K562 (cell line): ENCODE measurements around the gene ASB7. TPM values are rescaled to one million over a fixed set of nuclear protein-coding genes. Genes with fewer than 3 reads are reported as not detected.

ENCODE experiments used
- ATAC-seq: fragments of 200-7000 bp; cut with Tn5 transposase; 3 replicates; pipeline ENCODE4 v1.9.1; 2020; ENCODE audit warnings: moderate library complexity
- BruUV-seq: library from RNA; stranded (reverse); fragments of 400-500 nt; replicated peaks from 2 replicates; lab custom pipeline; 2021; lab: Mats Ljungman, UMichigan
- CTCF ChIA-PET: fragments of 300-600 bp; formaldehyde crosslinking; extraction: SDS; loops from one replicate; lab custom pipeline; 2021; ENCODE audit warnings: low intra/inter-chr PET ratio; lab: Yijun Ruan, JAX
- POLR2A ChIA-PET: fragments of 300-600, 350-650 bp; sonication (Branson Sonifier 250); formaldehyde crosslinking; extraction: SDS; loops from one replicate; lab custom pipeline; 2021; ENCODE audit warnings: antibody characterized with exemption, inconsistent platforms; lab: Yijun Ruan, JAX
- DNase-seq, 4 experiments: peaks; one replicate each; pipeline versions ENCODE4 v3.0.0 to v3.0.0-alpha.2; 2011 to 2018; ENCODE audit warnings: low spot score in 3 of 4, mixed read lengths in 3 of 4; ENCODE audit errors: extremely low read depth in 1 of 4
- FAIRE-seq: peaks from 2 replicates; lab custom pipeline; 2011; peaks lifted over from hg19 to GRCh38; lab: Jason Lieb, UNC
- H2AFZ ChIP-seq: 2 replicates; pipeline ENCODE4 v1.6.0; 2011; ENCODE audit warnings: low read depth, low read length, control low read depth, inconsistent platforms
- H3K27ac ChIP-seq: fragments of 200-600 bp; 3 replicates; pipeline ENCODE4 v1.8.0; 2011; ENCODE audit warnings: low read depth, mild to moderate bottlenecking, control low read depth, inconsistent platforms, low read length, moderate library complexity, mixed read lengths; ENCODE audit errors: extremely low read depth
- H3K27me3 ChIP-seq, 2 experiments: fragments of 300-600 bp in 1 of 2; 2 replicates in 1 of 2; 3 replicates in 1 of 2; pipeline versions ENCODE4 v1.6.0 to v1.8.0; 2011; ENCODE audit warnings: inconsistent platforms in 2 of 2, low read length in 2 of 2, mild to moderate bottlenecking in 1 of 2, mixed read lengths in 1 of 2, moderate library complexity in 1 of 2; ENCODE audit not compliant: control insufficient read depth in 2 of 2, insufficient read depth in 2 of 2
- H3K36me3 ChIP-seq: fragments of 300-600 bp; 3 replicates; pipeline ENCODE4 v1.8.0; 2011; ENCODE audit warnings: mild to moderate bottlenecking, low read length, inconsistent platforms; ENCODE audit not compliant: control insufficient read depth, insufficient read depth
- H3K4me1 ChIP-seq, 2 experiments: fragments of 200-600 bp in 1 of 2; replicated peaks in 1 of 2; 2 replicates in 1 of 2; 3 replicates in 1 of 2; pipeline versions ENCODE4 v1.5.1 to v1.8.0; 2011; ENCODE audit warnings: inconsistent platforms in 2 of 2, low read length in 2 of 2, mild to moderate bottlenecking in 1 of 2, mixed read lengths in 1 of 2, moderate library complexity in 1 of 2; ENCODE audit not compliant: control insufficient read depth in 2 of 2, insufficient read depth in 2 of 2
- H3K4me2 ChIP-seq: 2 replicates; pipeline ENCODE4 v1.6.1; 2011; ENCODE audit warnings: low read length, control low read depth, inconsistent platforms, mixed read lengths; ENCODE audit not compliant: insufficient read depth
- H3K4me3 ChIP-seq: fragments of 200-600 bp; sonication (generic), shearing (Covaris generic); 2 replicates; pipeline ENCODE4 v1.5.1; 2016; ENCODE audit warnings: control low read depth, inconsistent platforms
- H3K79me2 ChIP-seq: fragments of 200-600 bp; 3 replicates; pipeline ENCODE4 v1.8.0; 2011; ENCODE audit warnings: low read length, inconsistent platforms; ENCODE audit not compliant: control insufficient read depth, insufficient read depth
- H3K9ac ChIP-seq, 2 experiments: 2 replicates each; pipeline versions ENCODE4 v1.6.0 to v1.6.1; 2011; ENCODE audit warnings: low read depth in 2 of 2, low read length in 2 of 2, control low read depth in 1 of 2, inconsistent platforms in 1 of 2, mild to moderate bottlenecking in 1 of 2, mixed read lengths in 1 of 2; ENCODE audit not compliant: insufficient read depth in 1 of 2
- H3K9me1 ChIP-seq: one replicate; pipeline ENCODE4 v1.6.0; 2011; ENCODE audit warnings: inconsistent platforms, mild to moderate bottlenecking, low read length, moderate library complexity; ENCODE audit not compliant: control insufficient read depth, insufficient read depth
- H3K9me3 ChIP-seq: replicated peaks from 2 replicates; pipeline ENCODE4 v1.5.1; 2011; ENCODE audit warnings: low read depth, low read length, inconsistent platforms; ENCODE audit not compliant: control insufficient read depth, insufficient read depth
- H4K20me1 ChIP-seq: replicated peaks from 2 replicates; pipeline ENCODE4 v1.6.1; 2011; ENCODE audit warnings: low read length, inconsistent platforms, mixed read lengths; ENCODE audit not compliant: control insufficient read depth, insufficient read depth
- CBX1 ChIP-seq: sonication (generic); IDR thresholded peaks from 2 replicates; pipeline ENCODE4 v1.6.1; 2016; ENCODE audit warnings: antibody characterized with exemption, low read depth, mild to moderate bottlenecking
- ERF ChIP-seq: fragments of 450-650 bp; formaldehyde crosslinking; IDR thresholded peaks from 2 replicates; pipeline ENCODE4 v1.4.0; 2020; ENCODE audit warnings: mild to moderate bottlenecking, mixed read lengths
- HNRNPUL1 ChIP-seq: fragments of 200-400 bp; formaldehyde crosslinking; IDR thresholded peaks from 2 replicates; pipeline ENCODE4 v1.6.1; 2017; ENCODE audit warnings: low read length
- MBD1 ChIP-seq: fragments of 250-450 bp; sonication (Bioruptor Pico); IDR thresholded peaks from 2 replicates; pipeline ENCODE4 v1.8.0; 2022; ENCODE audit warnings: inconsistent platforms
- NCOA6 ChIP-seq: fragments of 450-650 bp; IDR thresholded peaks from 2 replicates; pipeline ENCODE4 v1.6.1; 2017; ENCODE audit warnings: mild to moderate bottlenecking
- NR2C2 ChIP-seq, 2 experiments: fragments of 200-800 bp in 1 of 2; sonication (Bioruptor generic) in 1 of 2; sonication (generic) in 1 of 2; formaldehyde crosslinking in 1 of 2; IDR thresholded peaks; 2 replicates each; pipeline versions ENCODE4 v1.6.1 to v1.8.0; 2016 to 2022; ENCODE audit warnings: mild to moderate bottlenecking in 1 of 2, missing compliant biosample characterization in 1 of 2, missing genetic modification characterization in 1 of 2, missing genetic modification reagents in 1 of 2
- PTRF ChIP-seq: fragments of 450-650 bp; IDR thresholded peaks from 2 replicates; pipeline ENCODE4 v1.6.1; 2016; ENCODE audit warnings: mild to moderate bottlenecking, missing genetic modification characterization, missing compliant biosample characterization
- TCFL5 ChIP-seq: fragments of 250-450 bp; sonication (Bioruptor Pico); conservative IDR thresholded peaks from 2 replicates; pipeline ENCODE4 v1.6.1; 2021; ENCODE audit warnings: mild to moderate bottlenecking, moderate library complexity, matching md5 sums
- ZBTB7A ChIP-seq: IDR thresholded peaks from 2 replicates; pipeline ENCODE4 v1.6.1; 2011; ENCODE audit warnings: low read depth, mild to moderate bottlenecking, low read length, moderate library complexity, borderline replicate concordance; ENCODE audit not compliant: control insufficient read depth
- ZNF586 ChIP-seq: fragments of 450-650 bp; formaldehyde crosslinking; conservative IDR thresholded peaks from 2 replicates; pipeline ENCODE4 v1.4.0; 2020; ENCODE audit warnings: mild to moderate bottlenecking, moderate library complexity
- ZNF707 ChIP-seq: fragments of 250-450 bp; sonication (Bioruptor Pico); conservative IDR thresholded peaks from 2 replicates; pipeline ENCODE4 v1.8.0; 2022; ENCODE audit warnings: inconsistent platforms, mild to moderate bottlenecking, moderate library complexity
- WGBS: fragments of 100-300 bp; shearing (Covaris generic); methylation state at CpG from one replicate; pipeline ENCODE4 v1.1.6; 2016; ENCODE audit warnings: low coverage, mixed read lengths; ENCODE audit not compliant: insufficient coverage; ENCODE audit errors: missing lambda C conversion rate; 5-methylcytosine and 5-hydroxymethylcytosine counted together
- in situ Hi-C: fragments of 300-500 bp; cut with MboI; formaldehyde crosslinking; loops from 4 replicates; pipeline ENCODE4 v1.15.0; 2018; ENCODE audit warnings: inconsistent platforms, mixed read lengths
- intact Hi-C: fragments of 100-400 bp; cut with micrococcal nuclease; formaldehyde crosslinking; loops from 2 replicates; pipeline ENCODE4 v1.14.2; 2022
- polyA plus RNA-seq, 8 experiments: library from polyadenylated mRNA; depleted of rRNA in 4 of 8; stranded (reverse) in 5 of 8; unstranded in 3 of 8; fragments of >200 nt; fragmentation: Nextera tagmentation in 2 of 8; fragmentation: Illumina TruSeq in 1 of 8; extraction: Ambion mirVana in 2 of 8; extraction: Trizol in 1 of 8; gene quantifications; 2 replicates each; pipeline versions ENCODE4 v1.2.1 to v1.2.3, GENCODE V29; 2011 to 2014; ENCODE audit warnings: inconsistent platforms in 1 of 8, missing spikeins in 1 of 8
- total RNA-seq, 7 experiments: library from RNA; depleted of rRNA in 6 of 7; stranded (reverse); fragments of >200 nt in 6 of 7; fragmentation: Illumina TruSeq in 2 of 7; extraction: Trizol in 2 of 7; gene quantifications; 2 replicates each; pipeline versions ENCODE4 v1.2.1 to v1.2.3, GENCODE V29; 2011 to 2021; ENCODE audit warnings: low replicate concordance in 1 of 7
- TF ChIP-seq, protein P1 (sequence below): fragments of 450-650 bp; IDR thresholded peaks from 2 replicates; pipeline ENCODE4 v1.6.1; 2016; ENCODE audit warnings: missing biosample characterization, missing genetic modification characterization
- TF ChIP-seq, protein P2 (sequence below): fragments of 250-450 bp; sonication (Bioruptor Pico); IDR thresholded peaks from 2 replicates; pipeline ENCODE4 v1.9.0; 2021; ENCODE audit warnings: mild to moderate bottlenecking, inconsistent platforms
- TF ChIP-seq, protein P3 (sequence below): fragments of 450-650 bp; formaldehyde crosslinking; IDR thresholded peaks from 2 replicates; pipeline ENCODE4 v1.4.0; 2022; ENCODE audit warnings: mild to moderate bottlenecking, moderate library complexity
- TF ChIP-seq, protein P4 (sequence below): fragments of 450-650 bp; formaldehyde crosslinking; conservative IDR thresholded peaks from 2 replicates; pipeline ENCODE4 v1.4.0; 2022; ENCODE audit warnings: mild to moderate bottlenecking, missing genetic modification characterization

Gene ASB7
- total and polyA plus RNA-seq, 9 of the 15 experiments (the other 6 are each of a cell fraction or from before 2014, with no cell fraction given): 1.8 to 10.1 (median 6.8) TPM

DNA sequence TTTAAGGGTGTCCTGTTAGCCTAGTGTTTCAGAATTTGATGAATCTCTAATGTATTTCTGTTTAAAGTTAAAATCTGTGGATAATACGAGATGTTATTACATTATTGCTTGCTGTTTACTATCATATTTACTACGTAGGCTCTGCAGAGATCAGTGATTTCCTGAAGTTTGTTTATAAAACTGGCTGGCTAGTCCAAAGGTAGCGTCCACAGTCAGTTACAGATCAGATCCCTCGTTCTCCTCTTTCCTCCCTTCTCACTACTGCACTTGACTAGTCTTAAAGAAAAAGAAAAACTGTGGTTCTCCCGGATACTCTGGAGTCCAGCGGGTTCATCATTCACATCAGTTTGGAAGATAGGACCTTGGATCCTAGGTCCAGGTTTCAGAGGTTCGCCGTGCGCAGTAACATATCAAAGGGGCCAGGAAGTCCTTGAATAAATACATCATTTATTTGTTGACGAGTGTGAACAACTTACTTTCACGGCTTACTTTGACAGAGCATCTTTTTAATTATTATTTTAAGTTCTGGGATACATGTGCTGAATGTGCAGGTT is 35.9 kb downstream of the ASB7 start:
- no peak overlapping the region for H3K9ac ChIP-seq
- no peak for FAIRE-seq
- H3K4me2 ChIP-seq: no peak overlapping the region
- POLR2A ChIA-PET: no interaction called here
- H3K27ac ChIP-seq: no peak overlapping the region
- no peaks in the 10 kb centered on the region for H3K27me3 ChIP-seq
- H4K20me1 ChIP-seq: peaks cover 12% of the 10 kb centered on the region
- no peak for DNase-seq
- CTCF ChIA-PET: no interaction called here
- no peak overlapping the region for H2AFZ ChIP-seq
- peaks cover 18% of the 10 kb centered on the region; the same call in 1 of the 3 replicates for H3K79me2 ChIP-seq
- H3K9me3 ChIP-seq: no peaks in the 10 kb centered on the region
- no peaks in the 10 kb centered on the region; a peak in 1 of 5 replicates for H3K4me1 ChIP-seq
- in situ Hi-C loops: loop anchor here (5.0 to 25.0 kb wide), 3 partner anchors 234 to 624 kb away; partner anchors contain the start of gene CHSY1
- no TSS peak for BruUV-seq
- no peaks in the 10 kb centered on the region for H3K36me3 ChIP-seq
- no peak overlapping the region for H3K4me3 ChIP-seq
- intact Hi-C loops: no loop called here
- H3K9me1 ChIP-seq: no peaks in the 10 kb centered on the region
- 82% methylated on average over 11 of the region's 11 CpGs for WGBS
- ATAC-seq: no peak
- TF ChIP-seq NR2C2 (CRISPR knock-in tag; IDR thresholded peaks at IDR 0.05): no peak
- TF ChIP-seq NR2C2 (tag; IDR thresholded peaks at IDR 0.05): no peak
- TF ChIP-seq, protein P1, sequence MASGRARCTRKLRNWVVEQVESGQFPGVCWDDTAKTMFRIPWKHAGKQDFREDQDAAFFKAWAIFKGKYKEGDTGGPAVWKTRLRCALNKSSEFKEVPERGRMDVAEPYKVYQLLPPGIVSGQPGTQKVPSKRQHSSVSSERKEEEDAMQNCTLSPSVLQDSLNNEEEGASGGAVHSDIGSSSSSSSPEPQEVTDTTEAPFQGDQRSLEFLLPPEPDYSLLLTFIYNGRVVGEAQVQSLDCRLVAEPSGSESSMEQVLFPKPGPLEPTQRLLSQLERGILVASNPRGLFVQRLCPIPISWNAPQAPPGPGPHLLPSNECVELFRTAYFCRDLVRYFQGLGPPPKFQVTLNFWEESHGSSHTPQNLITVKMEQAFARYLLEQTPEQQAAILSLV (tag): no peak
- no peak for TF ChIP-seq TCFL5 (CRISPR knock-in tag)
- no peak for TF ChIP-seq MBD1 (CRISPR knock-in tag)
- no peak for TF ChIP-seq NCOA6
- TF ChIP-seq, protein P2, sequence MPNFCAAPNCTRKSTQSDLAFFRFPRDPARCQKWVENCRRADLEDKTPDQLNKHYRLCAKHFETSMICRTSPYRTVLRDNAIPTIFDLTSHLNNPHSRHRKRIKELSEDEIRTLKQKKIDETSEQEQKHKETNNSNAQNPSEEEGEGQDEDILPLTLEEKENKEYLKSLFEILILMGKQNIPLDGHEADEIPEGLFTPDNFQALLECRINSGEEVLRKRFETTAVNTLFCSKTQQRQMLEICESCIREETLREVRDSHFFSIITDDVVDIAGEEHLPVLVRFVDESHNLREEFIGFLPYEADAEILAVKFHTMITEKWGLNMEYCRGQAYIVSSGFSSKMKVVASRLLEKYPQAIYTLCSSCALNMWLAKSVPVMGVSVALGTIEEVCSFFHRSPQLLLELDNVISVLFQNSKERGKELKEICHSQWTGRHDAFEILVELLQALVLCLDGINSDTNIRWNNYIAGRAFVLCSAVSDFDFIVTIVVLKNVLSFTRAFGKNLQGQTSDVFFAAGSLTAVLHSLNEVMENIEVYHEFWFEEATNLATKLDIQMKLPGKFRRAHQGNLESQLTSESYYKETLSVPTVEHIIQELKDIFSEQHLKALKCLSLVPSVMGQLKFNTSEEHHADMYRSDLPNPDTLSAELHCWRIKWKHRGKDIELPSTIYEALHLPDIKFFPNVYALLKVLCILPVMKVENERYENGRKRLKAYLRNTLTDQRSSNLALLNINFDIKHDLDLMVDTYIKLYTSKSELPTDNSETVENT (CRISPR knock-in tag): no peak
- no peak for TF ChIP-seq ZBTB7A
- TF ChIP-seq ZNF707 (CRISPR knock-in tag): no peak
- TF ChIP-seq ERF: no peak
- TF ChIP-seq HNRNPUL1: no peak
- TF ChIP-seq, protein P3, sequence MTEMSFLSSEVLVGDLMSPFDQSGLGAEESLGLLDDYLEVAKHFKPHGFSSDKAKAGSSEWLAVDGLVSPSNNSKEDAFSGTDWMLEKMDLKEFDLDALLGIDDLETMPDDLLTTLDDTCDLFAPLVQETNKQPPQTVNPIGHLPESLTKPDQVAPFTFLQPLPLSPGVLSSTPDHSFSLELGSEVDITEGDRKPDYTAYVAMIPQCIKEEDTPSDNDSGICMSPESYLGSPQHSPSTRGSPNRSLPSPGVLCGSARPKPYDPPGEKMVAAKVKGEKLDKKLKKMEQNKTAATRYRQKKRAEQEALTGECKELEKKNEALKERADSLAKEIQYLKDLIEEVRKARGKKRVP (CRISPR knock-in tag): no peak
- no peak for TF ChIP-seq ZNF586 (CRISPR knock-in tag)
- TF ChIP-seq PTRF (tag): no peak
- no peak for TF ChIP-seq CBX1
- TF ChIP-seq, protein P4, sequence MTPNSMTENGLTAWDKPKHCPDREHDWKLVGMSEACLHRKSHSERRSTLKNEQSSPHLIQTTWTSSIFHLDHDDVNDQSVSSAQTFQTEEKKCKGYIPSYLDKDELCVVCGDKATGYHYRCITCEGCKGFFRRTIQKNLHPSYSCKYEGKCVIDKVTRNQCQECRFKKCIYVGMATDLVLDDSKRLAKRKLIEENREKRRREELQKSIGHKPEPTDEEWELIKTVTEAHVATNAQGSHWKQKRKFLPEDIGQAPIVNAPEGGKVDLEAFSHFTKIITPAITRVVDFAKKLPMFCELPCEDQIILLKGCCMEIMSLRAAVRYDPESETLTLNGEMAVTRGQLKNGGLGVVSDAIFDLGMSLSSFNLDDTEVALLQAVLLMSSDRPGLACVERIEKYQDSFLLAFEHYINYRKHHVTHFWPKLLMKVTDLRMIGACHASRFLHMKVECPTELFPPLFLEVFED (CRISPR knock-in tag): no peak
